Germinal center (tissue), 1 donor: ENCODE results near the gene TRNT1.

ENCODE experiments used
- DNase-seq: peaks from one replicate; pipeline ENCODE4 v3.0.0; 2012; ENCODE audit warnings: mixed read lengths, low spot score

Gene TRNT1

GRCh38 chr3:3110749-3111361 lies 15.9 kb upstream of the TRNT1 start:
- no peak for DNase-seq

- no peak for DNase-seq
Observed at GRCh38 chr3:3113042-3113709, 13.6 kb upstream of the TRNT1 start.

GRCh38 chr3:3117651-3118050 lies 9.1 kb upstream of the TRNT1 start:
- DNase-seq = no peak

- no peak for DNase-seq
Observed at GRCh38 chr3:3119393-3119851, 7.3 kb upstream of the TRNT1 start.

GRCh38 chr3:3125977-3126376 lies 763 bp upstream of the TRNT1 start:
- DNase-seq = no peak

- DNase-seq = no peak
Observed at GRCh38 chr3:3127432-3128010, 781 bp downstream of the TRNT1 start.

- DNase-seq = no peak
Observed at GRCh38 chr3:3129579-3129978, 2.8 kb downstream of the TRNT1 start.

GRCh38 chr3:3133500-3133899 lies 6.8 kb downstream of the TRNT1 start:
- DNase-seq = no peak

- no peak for DNase-seq
Observed at GRCh38 chr3:3134750-3135448, 8.2 kb downstream of the TRNT1 start.

GRCh38 chr3:3137526-3137925 lies 10.8 kb downstream of the TRNT1 start:
- no peak for DNase-seq

GRCh38 chr3:3141939-3142338 lies 15.2 kb downstream of the TRNT1 start:
- DNase-seq = no peak

GRCh38 chr3:3145831-3146230 lies 19.1 kb downstream of the TRNT1 start:
- no peak for DNase-seq

- DNase-seq = no peak
Observed at GRCh38 chr3:3149560-3149959, 22.8 kb downstream of the TRNT1 start.

- no peak for DNase-seq
Observed at GRCh38 chr3:3151513-3151912, 24.8 kb downstream of the TRNT1 start.

- DNase-seq = no peak
Observed at GRCh38 chr3:3154879-3155610, 28.3 kb downstream of the TRNT1 start.

GRCh38 chr3:3157484-3157883 lies 30.7 kb downstream of the TRNT1 start:
- no peak for DNase-seq

- no peak for DNase-seq
Observed at GRCh38 chr3:3160826-3161225, 34.1 kb downstream of the TRNT1 start.

- no peak for DNase-seq
Observed at GRCh38 chr3:3165241-3165640, 38.5 kb downstream of the TRNT1 start.

GRCh38 chr3:3165650-3166049 lies 38.9 kb downstream of the TRNT1 start:
- no peak for DNase-seq

- DNase-seq = no peak
Observed at GRCh38 chr3:3170998-3171397, 44.3 kb downstream of the TRNT1 start.

- no peak for DNase-seq
Observed at GRCh38 chr3:3172627-3173026, 45.9 kb downstream of the TRNT1 start.

GRCh38 chr3:3177861-3178497 lies 51.2 kb downstream of the TRNT1 start:
- DNase-seq = no peak
